A549 treated with CpdA at 1 μM for 4 hours (cell line): ENCODE results near the gene FAM236C. TPM values are rescaled to one million over a fixed set of nuclear protein-coding genes. Genes with fewer than 3 reads are reported as not detected.

Experiments used
- total RNA-seq: library from RNA; stranded (reverse); fragments of 200-300 nt; extraction: Qiagen RNA extraction; gene quantifications from 5 replicates; pipeline ENCODE4 v1.2.3, GENCODE V29; 2022; ENCODE audit warnings: low read depth

FAM236C gene
- not detected in 5 replicates for total RNA-seq

DNA sequence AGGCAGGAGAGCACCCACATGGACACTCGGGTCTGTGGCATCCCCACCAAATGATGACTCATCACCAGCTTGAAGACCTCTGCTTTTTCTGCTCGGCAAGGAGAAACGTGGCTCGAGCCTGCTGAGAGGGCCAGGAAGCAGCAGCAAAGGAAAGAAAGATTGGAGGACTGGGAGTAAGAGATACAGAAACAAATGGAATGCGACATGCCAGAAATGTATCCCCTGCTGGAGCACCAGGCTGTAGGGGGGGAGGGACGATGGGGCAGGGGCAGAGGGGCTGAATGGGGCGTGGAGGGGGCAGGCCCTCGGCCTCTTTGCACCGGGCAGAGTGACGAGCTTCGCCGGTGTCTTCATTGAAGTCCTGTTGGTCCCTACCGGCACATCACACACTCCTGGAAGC lies at the start of gene FAM236C:
TSS of gene FAM236C (plus strand) at position 301 of the 400 bp plus-strand sequence. CDS start 100 bp downstream, outside the sequence.

DNA sequence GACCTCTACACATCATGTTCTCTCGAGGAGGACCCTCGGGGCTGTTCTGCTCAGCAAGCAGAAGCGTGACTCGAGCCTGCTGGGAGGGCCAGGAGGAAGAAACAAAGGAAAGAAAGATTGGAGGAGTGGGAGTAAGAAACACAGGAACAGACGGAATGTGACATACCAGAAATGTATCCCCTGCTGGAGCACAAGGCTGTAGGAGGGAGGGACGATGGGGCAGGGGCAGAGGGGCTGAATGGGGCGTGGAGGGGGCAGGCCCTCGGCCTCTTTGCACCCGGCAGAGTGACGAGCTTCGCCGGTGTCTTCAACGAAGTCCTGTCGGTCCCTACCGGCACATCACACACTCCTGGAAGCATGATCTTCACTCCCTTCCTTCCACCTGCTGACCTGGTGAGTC lies 25.5 kb downstream of the FAM236C start, which contains the start of gene FAM236A:
TSS of gene FAM236A (plus strand) at position 301 of the 400 bp plus-strand sequence. CDS start at position 358, 57 bp downstream.

DNA sequence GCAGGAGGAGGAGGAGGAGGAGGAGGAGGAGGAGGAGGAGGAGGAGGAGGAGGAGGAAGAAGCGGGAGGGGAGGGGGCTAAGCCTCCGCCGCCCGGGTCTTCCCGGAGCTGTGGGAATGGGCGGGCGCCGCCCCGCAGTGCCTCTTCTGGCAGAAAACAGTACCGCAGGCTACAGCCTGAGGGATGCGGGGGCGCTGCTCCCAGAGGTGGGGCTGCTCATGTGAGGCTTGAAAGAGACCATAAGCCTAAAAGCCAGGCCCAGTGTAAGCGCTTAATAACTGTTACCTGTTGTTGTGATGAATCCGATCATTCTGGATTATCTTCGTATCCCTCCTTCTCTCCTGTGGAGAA lies 31.4 kb downstream of the FAM236C start, which contains the start of gene DMRTC1:
TSS of gene DMRTC1 (minus strand) at position 19 of the 351 bp plus-strand sequence. CDS start 68,143 bp downstream, outside the sequence.

Other genes with a start within 250 kb of the FAM236C start
- gene PHKA1, start 198.3 kb upstream of the FAM236C start, total RNA-seq = 18.0 to 21.7 TPM (median 20.3 TPM) in 5 replicates
- gene DMRTC1B, start 135.7 kb upstream of the FAM236C start, total RNA-seq = 0.03 to 0.09 TPM in 2 of 5 replicates, not detected in the others
- not detected in 5 replicates for gene FAM236B, start 130.0 kb upstream of the FAM236C start, total RNA-seq
- not detected in 5 replicates for gene FAM236D, start 104.4 kb upstream of the FAM236C start, total RNA-seq
- not detected in 5 replicates for gene FAM236A, start 25.6 kb downstream of the FAM236C start, total RNA-seq
- 0.09 TPM in 1 of 5 replicates, not detected in the others for gene DMRTC1, start 31.2 kb downstream of the FAM236C start, total RNA-seq
- gene PABPC1L2B, start 90.3 kb downstream of the FAM236C start, total RNA-seq = not detected in 5 replicates
- gene PABPC1L2A, start 166.9 kb downstream of the FAM236C start, total RNA-seq = not detected in 5 replicates